DLD1 (cell line): ENCODE measurements around the gene TMC6.
"Not testable (repeated sequence)": the region's sequence is repeated elsewhere in the genome, so short reads cannot be mapped to it uniquely, and the experiment has no call there.

ENCODE experiments used
- in situ Hi-C: cut with HindIII; loops from 2 replicates; pipeline ENCODE4 v1.10.0; 2017; ENCODE audit warnings: low sequenced_read_pairs

Gene TMC6, protein sequence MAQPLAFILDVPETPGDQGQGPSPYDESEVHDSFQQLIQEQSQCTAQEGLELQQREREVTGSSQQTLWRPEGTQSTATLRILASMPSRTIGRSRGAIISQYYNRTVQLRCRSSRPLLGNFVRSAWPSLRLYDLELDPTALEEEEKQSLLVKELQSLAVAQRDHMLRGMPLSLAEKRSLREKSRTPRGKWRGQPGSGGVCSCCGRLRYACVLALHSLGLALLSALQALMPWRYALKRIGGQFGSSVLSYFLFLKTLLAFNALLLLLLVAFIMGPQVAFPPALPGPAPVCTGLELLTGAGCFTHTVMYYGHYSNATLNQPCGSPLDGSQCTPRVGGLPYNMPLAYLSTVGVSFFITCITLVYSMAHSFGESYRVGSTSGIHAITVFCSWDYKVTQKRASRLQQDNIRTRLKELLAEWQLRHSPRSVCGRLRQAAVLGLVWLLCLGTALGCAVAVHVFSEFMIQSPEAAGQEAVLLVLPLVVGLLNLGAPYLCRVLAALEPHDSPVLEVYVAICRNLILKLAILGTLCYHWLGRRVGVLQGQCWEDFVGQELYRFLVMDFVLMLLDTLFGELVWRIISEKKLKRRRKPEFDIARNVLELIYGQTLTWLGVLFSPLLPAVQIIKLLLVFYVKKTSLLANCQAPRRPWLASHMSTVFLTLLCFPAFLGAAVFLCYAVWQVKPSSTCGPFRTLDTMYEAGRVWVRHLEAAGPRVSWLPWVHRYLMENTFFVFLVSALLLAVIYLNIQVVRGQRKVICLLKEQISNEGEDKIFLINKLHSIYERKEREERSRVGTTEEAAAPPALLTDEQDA

DNA sequence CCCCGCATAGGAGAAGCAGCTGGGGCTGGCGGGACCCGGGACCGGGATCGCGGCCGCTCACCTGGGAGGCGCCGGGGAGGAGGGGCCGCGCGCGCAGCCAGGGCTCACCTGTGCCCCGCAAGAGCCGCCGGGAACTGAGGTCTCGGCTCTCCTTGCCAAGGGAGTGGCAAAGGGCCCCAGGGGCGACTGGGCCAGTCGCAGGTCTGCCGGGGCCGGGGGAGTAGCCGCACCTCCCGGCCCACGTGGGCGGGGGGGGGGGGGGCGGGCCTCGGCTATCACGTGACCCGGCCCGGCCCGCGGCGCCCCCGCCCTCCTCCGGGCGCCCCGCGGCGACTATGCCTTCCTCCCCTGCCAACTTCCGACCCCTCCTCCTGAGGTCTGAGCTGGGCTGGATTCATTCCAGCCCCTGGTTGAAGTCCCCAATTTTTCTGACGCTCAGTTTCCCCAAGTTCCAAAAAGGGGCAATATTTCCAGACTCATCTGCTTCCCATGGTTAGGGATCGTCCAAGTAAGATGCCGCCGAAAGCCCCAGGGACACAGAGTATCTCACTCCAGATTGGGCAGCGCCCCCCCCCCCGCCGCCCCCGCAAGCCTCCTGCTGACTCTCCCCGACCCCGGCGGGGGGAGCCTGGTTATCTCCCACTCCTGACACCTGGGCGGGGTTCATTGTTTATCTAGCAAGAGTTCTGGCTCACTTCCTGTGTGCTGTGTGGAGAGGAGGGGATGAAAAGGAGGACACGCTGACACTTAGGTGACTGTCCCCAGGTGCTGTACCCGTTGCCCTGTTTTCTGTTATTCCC lies at the start of gene TMC6:
Gene TMC6, minus strand, starts transcription at position 205 of the 800 bp plus-strand sequence. CDS start 1,923 bp downstream, outside the sequence.
- in situ Hi-C loops, result no loop called here

DNA sequence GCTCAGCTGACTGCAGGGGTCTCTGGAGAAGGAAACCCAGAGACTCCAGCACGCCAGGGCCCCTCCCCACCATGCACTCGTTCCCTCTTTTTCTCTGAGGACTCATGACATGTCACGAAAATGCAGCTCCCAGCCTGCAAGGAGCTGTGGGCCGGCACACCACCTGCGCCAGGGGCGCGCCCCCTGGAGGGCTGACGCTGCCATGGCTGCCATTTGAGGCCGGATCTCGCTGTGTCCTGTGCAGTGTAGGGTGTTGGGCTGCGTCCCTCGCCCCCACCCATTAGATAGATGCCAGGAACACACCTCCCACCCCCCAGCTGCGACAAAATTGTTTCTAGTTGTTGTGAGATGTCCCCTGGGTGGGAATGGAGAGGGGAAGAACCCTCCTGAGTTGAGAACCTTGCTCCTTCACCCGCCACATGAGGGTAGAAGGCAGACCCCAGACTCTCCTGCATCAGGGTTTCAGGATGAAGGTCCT lies 48.0 kb upstream of the TMC6 start:
- in situ Hi-C loops, result no loop called here

DNA sequence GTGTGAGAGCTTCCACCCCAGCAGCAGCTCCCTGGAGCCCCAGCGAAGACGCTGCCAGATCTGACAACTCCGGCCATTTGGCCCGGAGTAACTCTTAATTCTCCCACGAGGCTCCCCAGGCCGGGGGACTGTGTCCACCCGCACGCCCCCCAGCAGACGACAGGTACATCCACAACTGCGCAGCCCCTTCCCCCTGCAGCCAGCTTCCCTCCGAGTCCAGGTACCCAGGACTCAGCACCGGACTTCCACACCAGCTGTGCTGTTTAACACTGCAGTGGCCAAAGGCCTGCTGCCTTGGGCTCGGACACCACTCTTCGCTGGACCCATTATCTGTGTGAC lies 47.1 kb upstream of the TMC6 start:
- in situ Hi-C loops, result no loop called here

DNA sequence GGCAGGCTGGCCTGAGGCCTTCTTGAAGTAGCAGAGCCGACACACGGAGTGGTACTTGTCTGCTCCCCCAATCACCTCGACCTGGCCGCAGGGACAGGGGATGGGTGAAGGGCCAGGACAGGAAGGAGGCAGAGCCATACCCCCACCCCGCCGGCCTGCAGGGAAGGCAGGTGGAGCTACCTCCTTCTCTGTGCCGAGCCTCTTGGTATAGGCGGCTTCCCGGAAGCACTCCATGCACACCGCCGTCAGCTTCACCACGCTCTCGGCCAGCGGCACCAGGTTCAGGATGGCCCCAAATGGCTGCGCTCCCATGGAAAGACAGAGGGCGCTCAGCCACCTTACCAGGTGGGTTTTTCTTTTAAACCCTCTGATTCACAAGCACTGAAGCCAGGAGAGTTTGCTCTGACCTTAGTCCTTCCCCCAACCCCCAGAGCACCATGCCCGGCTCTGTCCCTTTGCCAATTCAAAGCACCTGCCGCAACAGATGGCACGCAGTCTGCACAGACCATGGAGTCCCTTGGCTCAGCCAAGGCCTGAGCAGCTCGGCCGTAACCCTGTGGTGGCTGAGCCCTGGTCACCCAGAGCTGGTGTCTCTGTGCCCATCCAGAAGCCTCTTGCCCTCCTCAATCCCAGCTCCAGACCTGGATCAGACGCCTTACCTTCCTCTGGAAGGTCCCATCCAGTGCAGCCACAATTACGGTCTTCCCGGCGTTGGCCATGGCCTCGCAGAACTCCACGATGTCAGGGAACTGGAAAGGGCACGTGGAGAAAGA lies 46.5 kb upstream of the TMC6 start:
- in situ Hi-C loops, result no loop called here

DNA sequence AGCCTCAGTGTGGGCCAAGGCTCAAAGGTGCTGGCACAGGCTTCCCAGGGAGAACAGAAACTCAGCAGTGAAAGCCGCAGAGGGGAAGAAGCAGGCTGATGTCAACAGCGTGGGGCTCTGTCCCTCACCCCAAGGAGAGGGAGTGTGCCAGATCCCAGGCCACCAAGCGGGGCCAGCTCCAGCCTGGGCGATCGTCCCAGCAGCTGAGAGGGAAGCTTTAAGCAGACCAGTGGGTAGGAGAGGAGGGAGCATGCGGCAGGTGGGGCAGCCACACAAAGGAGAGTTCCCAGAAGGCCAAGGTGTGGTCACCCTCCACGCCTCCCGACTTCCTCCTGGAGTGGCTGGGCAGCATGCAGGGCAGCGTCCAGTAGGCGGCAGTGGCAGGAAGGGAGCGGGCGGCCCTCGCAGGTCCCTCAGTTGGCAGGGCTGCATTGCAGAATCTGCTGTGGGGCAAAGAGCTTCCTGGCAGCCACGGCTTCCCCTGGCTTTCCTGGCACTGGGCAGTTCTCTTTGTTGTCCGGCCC lies 45.9 kb upstream of the TMC6 start:
- in situ Hi-C loops, result no loop called here

DNA sequence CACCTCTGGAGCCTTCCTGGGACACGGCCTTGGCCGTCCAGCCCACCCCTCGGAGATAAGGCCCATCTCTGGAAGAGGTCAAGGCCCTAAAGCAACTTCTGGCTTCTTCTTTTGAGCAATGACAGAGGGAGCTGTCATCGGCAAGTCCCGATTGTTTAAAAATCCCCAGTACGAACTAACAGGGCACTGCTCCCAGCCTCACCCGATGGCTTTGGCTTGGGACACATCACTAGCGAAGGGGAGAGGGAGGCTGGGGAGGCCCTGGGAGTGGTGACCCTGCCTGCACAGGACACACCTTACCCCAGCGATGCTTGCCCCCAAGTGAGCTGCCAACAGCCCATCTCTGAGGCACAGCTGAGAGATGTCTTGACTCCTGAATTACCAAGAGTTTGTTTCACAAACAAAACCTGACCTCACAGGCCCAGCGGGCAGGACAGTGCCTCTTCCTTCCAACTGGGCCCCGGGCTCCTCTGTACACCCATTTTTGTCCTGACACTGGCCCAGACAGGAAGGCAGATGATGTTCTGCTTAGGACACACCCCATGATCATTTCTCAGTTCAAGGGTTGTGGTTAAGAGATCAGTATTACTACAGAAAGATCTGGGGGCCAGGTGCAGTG lies 44.7 kb upstream of the TMC6 start:
- in situ Hi-C loops, result no loop called here

DNA sequence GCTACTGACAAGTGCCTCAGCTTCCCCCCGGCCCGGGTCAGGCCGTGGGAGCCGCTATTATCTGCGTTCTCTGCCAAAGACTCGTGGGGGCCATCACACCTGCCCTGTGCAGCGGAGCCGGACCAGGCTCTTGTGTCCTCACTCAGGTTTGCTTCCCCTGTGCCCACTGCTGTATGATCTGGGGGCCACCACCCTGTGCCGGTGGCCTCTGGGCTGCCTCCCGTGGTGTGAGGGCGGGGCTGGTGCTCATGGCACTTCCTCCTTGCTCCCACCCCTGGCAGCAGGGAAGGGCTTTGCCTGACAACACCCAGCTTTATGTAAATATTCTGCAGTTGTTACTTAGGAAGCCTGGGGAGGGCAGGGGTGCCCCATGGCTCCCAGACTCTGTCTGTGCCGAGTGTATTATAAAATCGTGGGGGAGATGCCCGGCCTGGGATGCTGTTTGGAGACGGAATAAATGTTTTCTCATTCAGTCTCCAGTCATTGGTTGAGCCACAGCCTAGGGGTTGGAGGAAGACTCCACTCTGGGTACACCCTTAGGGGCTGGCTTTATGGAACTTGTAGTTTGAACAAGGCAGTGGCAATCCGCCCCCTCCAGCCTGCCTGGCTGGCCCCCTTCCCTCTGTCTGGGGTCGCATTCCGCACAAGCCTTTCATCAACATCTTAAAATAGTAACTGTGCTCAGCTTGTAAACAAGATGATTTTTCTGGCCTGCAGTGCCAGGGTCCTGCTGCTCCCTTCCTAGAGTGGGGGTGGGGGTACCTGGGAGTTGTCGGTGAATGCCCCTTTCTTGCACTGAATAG lies 43.9 kb upstream of the TMC6 start:
- in situ Hi-C loops, result no loop called here

DNA sequence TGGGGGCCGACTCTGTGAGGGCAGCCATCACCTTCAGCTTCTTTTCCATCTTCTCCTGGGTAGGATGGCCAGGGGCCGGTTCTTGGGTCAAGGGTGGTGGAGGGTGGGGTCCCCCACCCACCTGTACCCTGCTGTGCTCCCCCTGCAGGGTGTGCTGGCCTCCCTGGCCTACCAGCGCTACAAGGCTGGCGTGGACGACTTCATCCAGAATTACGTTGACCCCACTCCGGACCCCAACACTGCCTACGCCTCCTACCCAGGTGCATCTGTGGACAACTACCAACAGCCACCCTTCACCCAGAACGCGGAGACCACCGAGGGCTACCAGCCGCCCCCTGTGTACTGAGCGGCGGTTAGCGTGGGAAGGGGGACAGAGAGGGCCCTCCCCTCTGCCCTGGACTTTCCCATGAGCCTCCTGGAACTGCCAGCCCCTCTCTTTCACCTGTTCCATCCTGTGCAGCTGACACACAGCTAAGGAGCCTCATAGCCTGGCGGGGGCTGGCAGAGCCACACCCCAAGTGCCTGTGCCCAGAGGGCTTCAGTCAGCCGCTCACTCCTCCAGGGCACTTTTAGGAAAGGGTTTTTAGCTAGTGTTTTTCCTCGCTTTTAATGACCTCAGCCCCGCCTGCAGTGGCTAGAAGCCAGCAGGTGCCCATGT lies 43.2 kb upstream of the TMC6 start:
- in situ Hi-C loops, result not testable (repeated sequence)

DNA sequence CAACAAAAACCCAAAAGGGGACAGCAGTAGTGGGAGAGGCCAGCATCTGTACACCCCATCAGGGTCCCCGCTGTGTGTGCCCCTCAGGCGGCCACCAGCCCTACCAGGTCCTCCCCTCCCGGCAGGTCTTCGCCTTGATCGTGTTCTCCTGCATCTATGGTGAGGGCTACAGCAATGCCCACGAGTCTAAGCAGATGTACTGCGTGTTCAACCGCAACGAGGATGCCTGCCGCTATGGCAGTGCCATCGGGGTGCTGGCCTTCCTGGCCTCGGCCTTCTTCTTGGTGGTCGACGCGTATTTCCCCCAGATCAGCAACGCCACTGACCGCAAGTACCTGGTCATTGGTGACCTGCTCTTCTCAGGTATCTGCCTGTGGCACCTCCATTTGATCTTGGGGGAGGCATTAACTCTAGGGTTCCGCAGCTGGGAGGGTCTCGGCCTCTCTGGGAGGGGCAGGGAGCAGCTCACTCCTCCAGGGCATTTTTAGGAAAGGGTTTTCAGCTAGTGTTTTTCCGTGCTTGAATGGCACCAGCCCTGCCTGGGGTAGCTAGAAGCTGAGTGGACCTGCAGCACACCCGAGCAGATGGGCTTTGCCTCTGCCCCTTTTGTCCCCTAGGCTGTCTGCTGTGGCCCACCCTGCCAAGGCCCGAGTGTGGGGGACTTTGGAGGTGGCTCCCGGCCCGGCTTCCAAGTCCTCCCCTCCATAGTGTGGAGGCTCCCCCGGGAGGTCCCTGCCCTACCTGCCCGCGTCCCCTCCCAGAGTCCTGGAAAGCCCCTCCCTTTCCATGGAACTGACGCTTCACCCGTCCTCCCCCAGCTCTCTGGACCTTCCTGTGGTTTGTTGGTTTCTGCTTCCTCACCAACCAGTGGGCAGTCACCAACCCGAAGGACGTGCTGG lies 42.4 kb upstream of the TMC6 start:
- in situ Hi-C loops, result no loop called here

DNA sequence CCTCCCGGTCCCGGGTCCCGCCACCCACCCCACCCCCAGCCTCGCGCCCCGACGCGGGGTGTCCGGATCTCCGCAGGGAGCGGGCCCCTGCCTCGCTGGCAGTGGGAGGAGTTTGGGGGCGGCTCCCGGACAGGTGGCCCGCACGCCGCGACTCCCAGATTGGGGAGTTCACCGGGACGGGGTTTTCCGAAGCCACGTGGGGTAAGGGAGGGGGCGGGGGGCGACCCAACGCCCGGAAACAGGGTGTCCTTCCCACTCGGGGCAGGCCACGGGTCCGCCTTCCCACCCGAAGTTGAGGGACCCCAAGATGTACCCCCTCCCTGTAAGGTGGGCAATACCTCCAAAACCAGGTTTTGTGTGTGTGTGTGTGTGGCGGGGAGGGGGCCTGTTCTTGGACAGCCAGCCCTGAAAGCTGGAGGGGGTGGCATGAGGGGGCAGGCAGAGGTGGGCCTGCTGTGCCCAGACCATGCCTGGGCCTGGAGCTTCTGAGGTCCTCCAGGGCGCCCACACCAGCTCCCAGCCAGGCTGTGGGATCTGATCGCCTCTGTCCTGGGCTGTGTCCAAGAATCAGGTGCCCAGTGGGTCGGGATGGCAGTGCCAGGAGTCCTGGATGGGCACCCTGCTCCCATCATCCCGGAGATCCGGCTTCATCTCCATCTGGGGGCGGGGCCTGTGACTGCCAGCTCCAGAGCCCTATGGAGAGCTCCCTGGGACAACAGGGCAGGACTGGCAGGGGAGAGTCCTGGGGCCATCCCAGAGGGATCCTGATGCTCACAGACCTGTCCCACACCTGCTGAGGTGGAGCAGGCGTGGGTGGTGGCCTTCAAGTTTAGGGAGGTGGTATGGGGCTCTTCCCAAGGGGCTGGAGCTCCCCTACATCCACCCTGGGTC lies 40.6 kb upstream of the TMC6 start:
- in situ Hi-C loops, result no loop called here

DNA sequence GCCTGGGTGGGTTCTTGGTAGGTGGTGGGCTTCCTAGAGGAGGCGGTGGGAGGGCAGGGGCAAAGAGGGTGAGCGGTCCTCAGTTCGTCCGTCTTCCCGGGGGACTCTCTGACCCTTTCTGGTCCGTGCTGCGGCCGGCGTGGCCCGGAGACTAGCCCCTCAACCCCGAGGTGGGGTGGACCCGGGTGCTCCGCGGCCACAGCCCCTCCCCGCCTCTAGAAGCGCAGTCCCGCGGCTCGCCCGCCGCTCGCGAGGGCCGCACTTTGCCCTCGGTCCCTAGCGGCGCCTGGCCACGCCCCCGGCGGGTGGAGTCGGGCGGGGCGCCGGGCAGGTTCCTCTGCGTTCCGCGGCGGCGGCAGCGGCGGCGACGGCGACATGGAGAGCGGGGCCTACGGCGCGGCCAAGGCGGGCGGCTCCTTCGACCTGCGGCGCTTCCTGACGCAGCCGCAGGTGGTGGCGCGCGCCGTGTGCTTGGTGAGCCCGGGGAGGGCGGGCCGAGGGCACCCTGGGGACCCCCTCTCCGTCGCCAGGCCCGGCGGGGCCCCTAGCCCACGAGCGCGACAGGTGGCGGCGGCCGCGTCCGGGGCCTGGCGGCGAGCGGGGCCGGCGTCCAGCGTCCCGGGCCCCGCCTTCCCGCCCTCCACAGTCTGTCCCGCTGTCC lies 39.8 kb upstream of the TMC6 start, which contains the start of gene SYNGR2:
Gene SYNGR2, plus strand, starts transcription at position 340 of the 661 bp plus-strand sequence. Its CDS starts 36 bp downstream, at position 376.
- in situ Hi-C loops, result no loop called here

DNA sequence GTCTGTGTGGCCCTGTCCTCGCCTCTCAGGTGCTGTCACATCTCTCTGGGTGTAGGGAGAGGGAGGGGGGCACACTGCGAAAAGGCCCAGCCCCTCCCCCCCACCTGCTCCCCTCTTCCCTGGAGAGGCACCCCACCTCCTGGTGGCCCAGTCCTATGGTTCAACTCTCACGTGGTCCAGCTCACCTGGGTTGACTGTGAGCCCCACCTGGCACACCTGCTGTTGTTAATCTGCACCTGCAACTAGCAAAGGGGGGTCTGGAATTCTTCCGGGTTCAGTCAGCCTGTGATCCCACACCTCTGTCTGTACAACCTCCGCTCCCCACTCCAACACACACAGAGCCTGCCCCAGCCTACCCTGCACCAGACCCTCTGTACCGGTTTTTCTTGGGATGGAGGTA lies 37.9 kb upstream of the TMC6 start:
- in situ Hi-C loops, result no loop called here

DNA sequence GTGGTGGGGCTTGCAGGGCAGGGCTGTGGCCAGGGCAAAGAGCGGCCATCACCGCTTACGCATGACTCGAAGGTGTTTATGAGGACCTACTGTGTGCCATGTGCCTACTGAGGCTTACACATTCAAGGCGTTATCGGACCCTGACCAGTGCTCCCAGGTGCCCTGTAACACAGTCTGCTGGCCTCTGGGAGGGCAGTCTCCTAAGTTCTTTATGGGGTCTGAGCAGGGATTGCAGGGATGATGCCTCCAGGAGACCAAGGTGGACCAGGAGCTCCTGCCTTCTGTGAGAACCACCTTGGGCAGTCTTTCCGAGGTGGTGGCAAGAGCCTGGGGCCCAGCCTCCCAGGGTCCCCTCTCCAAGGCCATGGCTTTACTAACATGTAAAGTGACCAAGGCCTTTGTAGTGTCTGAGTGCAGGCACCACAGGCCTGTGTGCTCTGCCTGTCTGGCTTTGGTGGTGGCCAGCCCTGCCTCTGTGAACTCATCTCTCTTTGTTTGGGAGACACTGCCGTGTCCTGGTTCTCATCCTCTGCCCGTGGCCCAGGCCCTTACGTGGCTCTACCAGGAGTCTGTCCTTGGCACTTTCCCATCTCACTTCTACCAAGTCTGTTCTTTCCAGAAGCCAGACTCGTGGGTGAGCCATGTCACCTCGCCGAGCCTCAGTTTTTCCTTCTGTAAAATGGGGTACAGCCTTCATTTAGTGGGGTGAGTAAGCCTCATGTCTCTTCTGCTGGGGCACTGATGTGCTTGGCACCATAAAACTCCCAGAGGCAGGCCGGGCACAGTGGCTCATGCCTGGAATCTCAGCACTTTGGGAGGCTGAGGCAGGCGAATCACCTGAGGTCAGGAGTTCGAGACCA lies 36.4 kb upstream of the TMC6 start:
- in situ Hi-C loops, result no loop called here

DNA sequence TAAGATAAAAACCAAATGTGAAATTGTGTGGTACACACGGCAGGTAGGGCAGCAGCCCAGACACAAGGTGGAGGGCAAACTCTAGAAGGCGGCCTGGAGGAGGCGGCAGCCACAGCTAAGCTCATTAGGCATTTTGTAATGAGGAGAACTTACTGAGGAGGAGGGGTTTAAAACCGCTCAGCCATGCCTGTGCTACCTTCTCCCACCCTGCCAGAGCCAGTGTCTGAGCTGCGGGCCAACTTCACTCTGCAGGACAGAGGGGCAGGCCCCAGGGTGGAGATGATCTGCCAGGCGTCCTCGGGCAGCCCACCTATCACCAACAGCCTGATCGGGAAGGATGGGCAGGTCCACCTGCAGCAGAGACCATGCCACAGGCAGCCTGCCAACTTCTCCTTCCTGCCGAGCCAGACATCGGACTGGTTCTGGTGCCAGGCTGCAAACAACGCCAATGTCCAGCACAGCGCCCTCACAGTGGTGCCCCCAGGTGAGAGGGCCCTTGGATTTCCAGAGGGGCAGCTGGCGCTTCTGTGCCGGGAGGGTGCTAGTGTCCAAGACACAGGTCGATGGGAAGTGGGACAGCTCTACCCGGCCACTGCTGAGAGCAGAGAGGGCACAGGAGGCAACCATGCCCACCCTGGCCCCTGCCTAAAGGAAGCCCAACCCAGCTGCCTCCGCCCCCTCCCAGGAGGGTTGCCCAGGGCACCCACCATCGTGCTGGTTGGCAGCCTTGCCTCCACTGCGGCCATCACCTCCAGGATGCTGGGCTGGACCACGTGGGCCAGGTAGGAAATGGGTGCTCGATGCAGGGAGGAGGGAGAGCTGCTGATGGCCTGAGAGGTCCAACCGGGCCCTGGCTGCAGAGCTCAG lies 35.6 kb upstream of the TMC6 start:
- in situ Hi-C loops, result no loop called here
